WTC11 (cell line): Measurements from ENCODE around the gene KCTD1. TPM values are rescaled to one million over a fixed set of nuclear protein-coding genes. Genes with fewer than 3 reads are reported as not detected.
A peak's percentile ranks its signal among the peaks of the same experiment; 100 is the strongest.

Experiments
- ATAC-seq: fragments of 200-7000 bp; cut with Tn5 transposase; 2 replicates; pipeline ENCODE4 v1.10.0; 2021; ENCODE audit warnings: mild to moderate bottlenecking, moderate library complexity
- CTCF ChIA-PET: fragments of 300-600 bp; sonication (Branson Sonifier 250); formaldehyde crosslinking; loops from one replicate; lab custom pipeline; 2021; ENCODE audit warnings: antibody characterized with exemption; lab: Charles Lee
- POLR2A ChIA-PET: fragments of 350-600 bp; sonication (Branson Sonifier 250); formaldehyde crosslinking; loops from one replicate; lab custom pipeline; 2021; ENCODE audit warnings: antibody characterized with exemption; lab: Charles Lee
- DNase-seq: peaks from one replicate; pipeline ENCODE4 v3.0.0; 2021; ENCODE audit warnings: low spot score
- H3K27ac Mint-ChIP-seq: 2 replicates; pipeline ENCODE4 v1.8.0; 2021; ENCODE audit warnings: mixed read lengths
- H3K27me3 Mint-ChIP-seq: 2 replicates; pipeline ENCODE4 v1.8.0; 2021; ENCODE audit warnings: low read depth, mild to moderate bottlenecking, moderate library complexity, mixed read lengths
- H3K36me3 Mint-ChIP-seq: 2 replicates; pipeline ENCODE4 v1.8.0; 2021; ENCODE audit warnings: mixed read lengths
- H3K4me1 Mint-ChIP-seq: 2 replicates; pipeline ENCODE4 v1.8.0; 2022; ENCODE audit warnings: mixed read lengths
- H3K4me3 Mint-ChIP-seq: 2 replicates; pipeline ENCODE4 v1.8.0; 2021; ENCODE audit warnings: mild to moderate bottlenecking, moderate library complexity, mixed read lengths
- H3K9me3 Mint-ChIP-seq: 2 replicates; pipeline ENCODE4 v1.8.0; 2021; ENCODE audit warnings: mixed read lengths
- AR ChIP-seq: fragments of 250-450 bp; sonication (Bioruptor Pico); IDR thresholded peaks from 2 replicates; pipeline ENCODE4 v1.9.0; 2021; ENCODE audit warnings: mild to moderate bottlenecking
- ATF1 ChIP-seq: sonication (generic); formaldehyde crosslinking; IDR thresholded peaks from 2 replicates; pipeline ENCODE4 v1.8.1; 2023; ENCODE audit warnings: mild to moderate bottlenecking, moderate library complexity, missing genetic modification reagents
- ATF2 ChIP-seq: sonication (generic); formaldehyde crosslinking; IDR thresholded peaks from 2 replicates; pipeline ENCODE4 v1.8.1; 2022; ENCODE audit warnings: low read depth, missing genetic modification reagents, borderline replicate concordance
- CBFB ChIP-seq: sonication (generic); formaldehyde crosslinking; IDR thresholded peaks from 2 replicates; pipeline ENCODE4 v1.8.1; 2022; ENCODE audit warnings: mild to moderate bottlenecking, low read depth, missing genetic modification reagents
- CDX4 ChIP-seq: fragments of 250-450 bp; sonication (Bioruptor Pico); IDR thresholded peaks from 2 replicates; pipeline ENCODE4 v1.9.0; 2021; ENCODE audit warnings: moderate library complexity, mild to moderate bottlenecking, inconsistent platforms, borderline replicate concordance
- FOXP1 ChIP-seq: sonication (generic); formaldehyde crosslinking; IDR thresholded peaks from 2 replicates; pipeline ENCODE4 v1.8.0; 2022; ENCODE audit warnings: missing genetic modification reagents, mild to moderate bottlenecking, moderate library complexity, borderline replicate concordance
- GABPB1 ChIP-seq: sonication (generic); formaldehyde crosslinking; IDR thresholded peaks from 2 replicates; pipeline ENCODE4 v1.8.1; 2023; ENCODE audit warnings: mild to moderate bottlenecking, missing genetic modification reagents
- IRF2 ChIP-seq: sonication (generic); formaldehyde crosslinking; IDR thresholded peaks from 2 replicates; pipeline ENCODE4 v1.8.0; 2022; ENCODE audit warnings: low read depth, missing genetic modification reagents, borderline replicate concordance
- JUN ChIP-seq: sonication (generic); formaldehyde crosslinking; IDR thresholded peaks from 2 replicates; pipeline ENCODE4 v1.8.0; 2023; ENCODE audit warnings: mild to moderate bottlenecking, missing genetic modification reagents
- NFE2L1 ChIP-seq: sonication (generic); formaldehyde crosslinking; IDR thresholded peaks from 2 replicates; pipeline ENCODE4 v1.8.1; 2023; ENCODE audit warnings: missing genetic modification reagents
- NR2C2 ChIP-seq: sonication (generic); formaldehyde crosslinking; IDR thresholded peaks from 2 replicates; pipeline ENCODE4 v1.8.0; 2022; ENCODE audit warnings: mild to moderate bottlenecking, missing genetic modification reagents
- OVOL2 ChIP-seq: fragments of 250-450 bp; sonication (Bioruptor Pico); IDR thresholded peaks from 2 replicates; pipeline ENCODE4 v1.9.0; 2021; ENCODE audit warnings: mild to moderate bottlenecking, borderline replicate concordance
- STAT6 ChIP-seq: sonication (generic); formaldehyde crosslinking; conservative IDR thresholded peaks from 2 replicates; pipeline ENCODE4 v1.8.1; 2023; ENCODE audit warnings: mild to moderate bottlenecking, low read depth, missing genetic modification reagents, moderate library complexity
- TCF7 ChIP-seq: sonication (generic); formaldehyde crosslinking; IDR thresholded peaks from 2 replicates; pipeline ENCODE4 v1.8.0; 2022; ENCODE audit warnings: mild to moderate bottlenecking, low read depth, missing genetic modification reagents, moderate library complexity
- TEAD1 ChIP-seq: sonication (generic); formaldehyde crosslinking; IDR thresholded peaks from 2 replicates; pipeline ENCODE4 v1.8.0; 2022; ENCODE audit warnings: mild to moderate bottlenecking, missing genetic modification reagents
- ZNF232 ChIP-seq: sonication (generic); formaldehyde crosslinking; IDR thresholded peaks from 2 replicates; pipeline ENCODE4 v1.8.0; 2022; ENCODE audit warnings: mild to moderate bottlenecking, missing genetic modification reagents
- ZNF281 ChIP-seq: sonication (generic); formaldehyde crosslinking; IDR thresholded peaks from 2 replicates; pipeline ENCODE4 v1.8.0; 2023; ENCODE audit warnings: mild to moderate bottlenecking, missing genetic modification reagents
- total RNA-seq: library from RNA; stranded (reverse); gene quantifications from 3 replicates; pipeline ENCODE4 v1.2.3, GENCODE V29; 2021

Gene KCTD1
- total RNA-seq, 1 experiment from 2014 or later = 23.3 TPM

- TF ChIP-seq NR2C2 (CRISPR knock-in tag) (no peak), GABPB1 (CRISPR knock-in tag) (no peak), OVOL2 (CRISPR knock-in tag) (no peak), IRF2 (CRISPR knock-in tag) (no peak), JUN (CRISPR knock-in tag) (no peak), CBFB (CRISPR knock-in tag) (no peak)
Measured at GRCh38 chr18:26515643-26516487, 32.5 kb downstream of the KCTD1 start (continued).

GRCh38 chr18:26511339-26512071 lies 36.8 kb downstream of the KCTD1 start:
- Mint-ChIP-seq H3K4me3 (no peak overlapping the region), H3K27me3 (no peaks in the 10 kb centered on the region), H3K4me1 (peaks cover 25% of the 10 kb centered on the region), H3K27ac (peak overlapping the region; percentile 77), H3K36me3 (no peaks in the 10 kb centered on the region), H3K9me3 (no peaks in the 10 kb centered on the region)
- no peak for DNase-seq
- no peak for ATAC-seq
- ChIA-PET CTCF (no interaction called here), POLR2A (no interaction called here)
- TF ChIP-seq AR (CRISPR knock-in tag) (no peak), ATF1 (CRISPR knock-in tag) (no peak), CDX4 (CRISPR knock-in tag) (no peak), ZNF281 (CRISPR knock-in tag) (no peak), FOXP1 (CRISPR knock-in tag) (no peak)

GRCh38 chr18:26510337-26510736 lies 38.0 kb downstream of the KCTD1 start:
- ChIA-PET CTCF (no interaction called here), POLR2A (no interaction called here)
- no peak overlapping the region for H3K4me3 Mint-ChIP-seq
- ATAC-seq = no peak
- no peaks in the 10 kb centered on the region for H3K36me3 Mint-ChIP-seq
- no peak for DNase-seq
- peaks cover 14% of the 10 kb centered on the region for H3K4me1 Mint-ChIP-seq
- no peaks in the 10 kb centered on the region for H3K27me3 Mint-ChIP-seq
- peaks cover 4% of the 10 kb centered on the region; the same call in 1 of the 2 replicates for H3K9me3 Mint-ChIP-seq
- no peak overlapping the region for H3K27ac Mint-ChIP-seq
- no peak for TF ChIP-seq TCF7 (CRISPR knock-in tag)

GRCh38 chr18:26506012-26506411 lies 42.3 kb downstream of the KCTD1 start:
- peaks cover 4% of the 10 kb centered on the region; the same call in 1 of the 2 replicates for H3K9me3 Mint-ChIP-seq
- ATAC-seq (no peak), DNase-seq (no peak)
- ChIA-PET POLR2A (no interaction called here), CTCF (no interaction called here)
- no peak overlapping the region for H3K4me3 Mint-ChIP-seq
- H3K4me1 Mint-ChIP-seq = peaks cover 6% of the 10 kb centered on the region; the same call in 1 of the 2 replicates
- H3K27me3 Mint-ChIP-seq = no peaks in the 10 kb centered on the region
- no peak overlapping the region for H3K27ac Mint-ChIP-seq
- no peaks in the 10 kb centered on the region for H3K36me3 Mint-ChIP-seq
- no peak for TF ChIP-seq ATF2 (CRISPR knock-in tag)
- no peak for TF ChIP-seq STAT6 (CRISPR knock-in tag)
- TF ChIP-seq ATF1 (CRISPR knock-in tag) = no peak
- TF ChIP-seq TEAD1 (CRISPR knock-in tag) = no peak
- TF ChIP-seq NFE2L1 (CRISPR knock-in tag) = no peak
- TF ChIP-seq GABPB1 (CRISPR knock-in tag) = no peak
- no peak for TF ChIP-seq ZNF232 (CRISPR knock-in tag)
